ENCODE measurements around the gene KLHL29.

DNA sequence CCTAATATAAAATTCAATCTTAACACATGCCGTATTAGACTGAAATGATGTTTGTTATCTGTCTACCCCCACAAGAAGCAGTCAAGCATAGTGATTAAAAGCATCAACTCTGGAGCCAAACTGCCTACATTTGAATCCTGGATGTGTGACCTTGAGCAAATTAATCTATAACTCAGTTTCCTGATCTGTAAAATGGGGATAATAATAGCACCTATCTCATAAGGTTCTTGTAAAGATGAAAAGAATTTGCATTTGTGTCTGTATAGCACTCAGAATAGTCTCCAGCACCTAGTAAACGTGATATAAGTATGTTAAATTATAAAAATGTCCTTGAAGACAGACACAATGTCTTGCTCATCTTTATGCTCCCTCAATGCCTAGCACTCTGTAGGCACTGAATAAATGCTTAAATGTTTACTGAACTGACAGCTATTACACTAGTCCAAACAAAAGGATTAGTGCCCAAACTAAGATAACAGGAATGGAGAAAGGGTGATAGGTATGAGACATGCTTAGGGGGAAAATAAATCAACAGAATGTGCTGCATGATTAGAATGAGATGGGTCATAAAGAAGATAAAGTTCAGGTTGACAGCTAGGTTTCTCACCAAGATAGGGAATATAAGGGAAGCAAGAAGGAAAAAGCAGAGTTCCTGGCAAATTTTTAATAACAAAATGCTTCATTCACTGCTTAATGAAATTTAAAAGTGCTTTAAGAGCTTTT lies 361.3 kb downstream of the KLHL29 start:
- TF ChIP-seq RAD21 (IDR thresholded peaks at IDR 0.05; ENCODE audit: low read length) (no peak), JUND (IDR thresholded peaks at IDR 0.05) (no peak), YY1 (IDR thresholded peaks at IDR 0.05; ENCODE audit: low read depth) (no peak), SIN3A (IDR thresholded peaks at IDR 0.05; ENCODE audit: borderline replicate concordance, low read depth, low read length) (no peak), EZH2phosphoT487 (IDR thresholded peaks at IDR 0.05; ENCODE audit: borderline replicate concordance, low read depth) (no peak)
- TF ChIP-seq, protein P1, sequence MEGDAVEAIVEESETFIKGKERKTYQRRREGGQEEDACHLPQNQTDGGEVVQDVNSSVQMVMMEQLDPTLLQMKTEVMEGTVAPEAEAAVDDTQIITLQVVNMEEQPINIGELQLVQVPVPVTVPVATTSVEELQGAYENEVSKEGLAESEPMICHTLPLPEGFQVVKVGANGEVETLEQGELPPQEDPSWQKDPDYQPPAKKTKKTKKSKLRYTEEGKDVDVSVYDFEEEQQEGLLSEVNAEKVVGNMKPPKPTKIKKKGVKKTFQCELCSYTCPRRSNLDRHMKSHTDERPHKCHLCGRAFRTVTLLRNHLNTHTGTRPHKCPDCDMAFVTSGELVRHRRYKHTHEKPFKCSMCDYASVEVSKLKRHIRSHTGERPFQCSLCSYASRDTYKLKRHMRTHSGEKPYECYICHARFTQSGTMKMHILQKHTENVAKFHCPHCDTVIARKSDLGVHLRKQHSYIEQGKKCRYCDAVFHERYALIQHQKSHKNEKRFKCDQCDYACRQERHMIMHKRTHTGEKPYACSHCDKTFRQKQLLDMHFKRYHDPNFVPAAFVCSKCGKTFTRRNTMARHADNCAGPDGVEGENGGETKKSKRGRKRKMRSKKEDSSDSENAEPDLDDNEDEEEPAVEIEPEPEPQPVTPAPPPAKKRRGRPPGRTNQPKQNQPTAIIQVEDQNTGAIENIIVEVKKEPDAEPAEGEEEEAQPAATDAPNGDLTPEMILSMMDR (IDR thresholded peaks at IDR 0.05) = no peak
- TF ChIP-seq, protein P2, sequence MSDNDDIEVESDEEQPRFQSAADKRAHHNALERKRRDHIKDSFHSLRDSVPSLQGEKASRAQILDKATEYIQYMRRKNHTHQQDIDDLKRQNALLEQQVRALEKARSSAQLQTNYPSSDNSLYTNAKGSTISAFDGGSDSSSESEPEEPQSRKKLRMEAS (IDR thresholded peaks at IDR 0.05; ENCODE audit: low read depth) = no peak
- TF ChIP-seq, protein P3, sequence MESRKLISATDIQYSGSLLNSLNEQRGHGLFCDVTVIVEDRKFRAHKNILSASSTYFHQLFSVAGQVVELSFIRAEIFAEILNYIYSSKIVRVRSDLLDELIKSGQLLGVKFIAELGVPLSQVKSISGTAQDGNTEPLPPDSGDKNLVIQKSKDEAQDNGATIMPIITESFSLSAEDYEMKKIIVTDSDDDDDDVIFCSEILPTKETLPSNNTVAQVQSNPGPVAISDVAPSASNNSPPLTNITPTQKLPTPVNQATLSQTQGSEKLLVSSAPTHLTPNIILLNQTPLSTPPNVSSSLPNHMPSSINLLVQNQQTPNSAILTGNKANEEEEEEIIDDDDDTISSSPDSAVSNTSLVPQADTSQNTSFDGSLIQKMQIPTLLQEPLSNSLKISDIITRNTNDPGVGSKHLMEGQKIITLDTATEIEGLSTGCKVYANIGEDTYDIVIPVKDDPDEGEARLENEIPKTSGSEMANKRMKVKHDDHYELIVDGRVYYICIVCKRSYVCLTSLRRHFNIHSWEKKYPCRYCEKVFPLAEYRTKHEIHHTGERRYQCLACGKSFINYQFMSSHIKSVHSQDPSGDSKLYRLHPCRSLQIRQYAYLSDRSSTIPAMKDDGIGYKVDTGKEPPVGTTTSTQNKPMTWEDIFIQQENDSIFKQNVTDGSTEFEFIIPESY (IDR thresholded peaks at IDR 0.05; ENCODE audit: borderline replicate concordance, low read depth) = no peak

All from SK-N-SH (cell line).